Activated T-cell treated with anti-CD3 and anti-CD28 coated beads, Interleukin-2, amount 50 U/mL, for 72 hours (primary cell): ENCODE measurements around the gene FBXO34. TPM values are rescaled to one million over a fixed set of nuclear protein-coding genes. Genes with fewer than 3 reads are reported as not detected.
A peak's percentile ranks its signal among the peaks of the same experiment; 100 is the strongest.
"Not testable (repeated sequence)": the region's sequence is repeated elsewhere in the genome, so short reads cannot be mapped to it uniquely, and the experiment has no call there.

Experiments used
- ATAC-seq, 2 donors: fragments of 150-1000 bp; cut with Tn5 transposase; replicated peaks in 1 of 2; 2 replicates each; pipeline ENCODE4 v1.10.0; 2021; ENCODE audit warnings: moderate library complexity in 2 of 2, mild to moderate bottlenecking in 1 of 2
- DNase-seq, 2 donors: peaks; one replicate each; pipeline ENCODE4 v3.0.0; 2021 to 2022; ENCODE audit warnings: mixed read lengths in 1 of 2
- H3K27ac Mint-ChIP-seq: one replicate; pipeline ENCODE4 v1.8.0; 2022; ENCODE audit warnings: mild to moderate bottlenecking, moderate library complexity, mixed read lengths
- H3K27me3 Mint-ChIP-seq: one replicate; pipeline ENCODE4 v1.8.0; 2022; ENCODE audit warnings: low read depth, mixed read lengths
- H3K36me3 Mint-ChIP-seq, 2 donors: one replicate each; pipeline ENCODE4 v1.8.0; 2022; ENCODE audit warnings: mixed read lengths in 2 of 2, mild to moderate bottlenecking in 1 of 2; ENCODE audit not compliant: insufficient read depth in 2 of 2
- H3K4me1 Mint-ChIP-seq: one replicate; pipeline ENCODE4 v1.8.0; 2022; ENCODE audit warnings: low read depth, mixed read lengths
- H3K4me3 Mint-ChIP-seq, 2 donors: one replicate each; pipeline ENCODE4 v1.8.0; 2022; ENCODE audit warnings: mild to moderate bottlenecking in 2 of 2, mixed read lengths in 2 of 2, moderate library complexity in 2 of 2
- H3K9me3 Mint-ChIP-seq, 2 donors: one replicate each; pipeline ENCODE4 v1.8.0; 2022; ENCODE audit warnings: mixed read lengths in 2 of 2
- total RNA-seq, 2 donors: library from RNA; stranded (reverse); gene quantifications; one replicate each; pipeline ENCODE4 v1.2.3, GENCODE V29; 2022

The FBXO34 gene
- total RNA-seq, 2 donors from 2014 or later: 28.8 to 29.9 TPM

DNA sequence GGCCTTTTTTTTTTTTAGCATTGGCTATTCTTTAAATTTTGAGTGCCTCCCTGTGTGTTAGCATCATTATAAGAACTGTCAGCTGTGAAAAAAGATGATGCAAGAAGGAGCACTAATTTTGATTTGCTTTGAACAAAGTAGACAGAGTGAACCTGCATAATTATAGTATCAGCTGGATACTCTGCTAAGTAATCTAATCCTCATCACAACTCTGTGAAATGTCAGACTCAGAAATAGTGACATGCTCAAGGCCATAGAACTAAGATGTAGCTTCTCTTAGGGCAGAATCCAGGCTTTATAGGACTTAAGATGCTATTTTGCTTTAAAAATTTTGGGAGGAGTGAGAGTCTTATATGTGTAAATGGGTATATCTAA is 31.9 kb downstream of the FBXO34 start:
- H3K4me1 Mint-ChIP-seq: peaks cover 72% of the 10 kb centered on the region
- peak overlapping the region in 1 of 2 donors; percentile 18 for H3K4me3 Mint-ChIP-seq
- H3K27me3 Mint-ChIP-seq: no peaks in the 10 kb centered on the region
- H3K27ac Mint-ChIP-seq: peak overlapping the region; percentile 77
- H3K36me3 Mint-ChIP-seq: peaks cover 0 to 11% of the 10 kb centered on the region in 2 donors
- DNase-seq (no peak), ATAC-seq (no peak)
- H3K9me3 Mint-ChIP-seq: no peaks in the 10 kb centered on the region

DNA sequence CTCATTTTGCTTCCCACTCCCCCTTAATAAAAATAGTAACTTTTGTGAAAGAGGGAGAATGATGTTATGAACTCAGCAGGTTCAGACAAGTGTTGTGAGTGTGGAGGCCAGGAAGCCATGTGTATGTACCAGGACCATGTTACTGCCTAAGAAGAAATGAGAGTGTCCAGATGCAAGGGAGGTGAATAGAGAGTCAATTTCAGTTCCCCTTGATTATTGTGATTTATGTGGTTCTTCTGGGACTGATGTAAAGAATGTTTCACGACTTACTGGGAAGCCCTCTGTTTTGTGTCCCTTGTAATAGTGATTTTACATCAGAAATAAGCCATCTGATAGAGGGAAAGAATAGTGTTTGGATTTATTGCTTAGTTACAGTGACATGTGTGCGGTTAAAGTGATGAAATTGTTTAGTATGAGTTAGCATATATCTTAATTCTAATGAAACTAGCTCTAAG is 32.5 kb downstream of the FBXO34 start:
- DNase-seq: no peak
- H3K27me3 Mint-ChIP-seq: no peaks in the 10 kb centered on the region
- H3K9me3 Mint-ChIP-seq: no peaks in the 10 kb centered on the region
- H3K4me1 Mint-ChIP-seq: peaks cover 71% of the 10 kb centered on the region
- peak overlapping the region; percentile 76 for H3K27ac Mint-ChIP-seq
- peak overlapping the region in 1 of 2 donors; percentile 7 for H3K4me3 Mint-ChIP-seq
- peaks cover 0 to 6% of the 10 kb centered on the region in 2 donors for H3K36me3 Mint-ChIP-seq
- ATAC-seq: peak; percentile 22 to 35

DNA sequence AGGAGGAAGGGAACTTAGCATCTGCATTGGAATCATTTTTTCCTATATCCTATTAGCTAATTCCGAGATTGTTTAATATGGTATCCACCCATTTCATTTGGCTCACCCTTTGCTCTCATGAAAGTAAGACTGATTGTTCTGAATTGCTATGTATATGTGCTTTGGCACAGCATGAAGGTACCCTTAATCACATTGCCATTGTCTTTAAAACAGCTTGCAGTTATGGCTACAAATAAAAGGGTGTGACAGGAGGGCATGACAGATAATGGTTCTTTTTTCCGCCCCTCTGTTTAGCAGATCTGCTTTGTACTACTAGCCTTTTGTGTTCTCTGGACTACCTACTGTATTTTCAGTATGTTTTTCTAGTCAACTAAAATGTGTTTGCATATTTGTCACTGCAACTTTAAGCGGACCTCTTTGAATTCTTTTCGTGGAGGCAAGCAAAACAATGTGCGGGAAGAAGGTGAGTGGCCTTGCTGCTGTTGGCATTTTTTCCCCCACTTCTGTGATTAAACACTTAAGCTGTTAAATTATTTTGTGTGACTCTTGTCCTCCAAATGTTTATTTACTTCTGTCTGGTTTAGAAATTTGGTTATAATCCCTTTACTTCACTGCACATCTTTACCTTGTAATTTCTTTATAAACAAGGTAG is 35.8 kb downstream of the FBXO34 start:
- Mint-ChIP-seq H3K4me1 (peaks cover 47% of the 10 kb centered on the region), H3K4me3 (no peak overlapping the region), H3K27ac (no peak overlapping the region), H3K27me3 (no peaks in the 10 kb centered on the region), H3K36me3 (peaks cover 15 to 16% of the 10 kb centered on the region in 2 donors), H3K9me3 (peaks cover 7 to 12% of the 10 kb centered on the region in 2 donors)
- DNase-seq (no peak), ATAC-seq (no peak)

DNA sequence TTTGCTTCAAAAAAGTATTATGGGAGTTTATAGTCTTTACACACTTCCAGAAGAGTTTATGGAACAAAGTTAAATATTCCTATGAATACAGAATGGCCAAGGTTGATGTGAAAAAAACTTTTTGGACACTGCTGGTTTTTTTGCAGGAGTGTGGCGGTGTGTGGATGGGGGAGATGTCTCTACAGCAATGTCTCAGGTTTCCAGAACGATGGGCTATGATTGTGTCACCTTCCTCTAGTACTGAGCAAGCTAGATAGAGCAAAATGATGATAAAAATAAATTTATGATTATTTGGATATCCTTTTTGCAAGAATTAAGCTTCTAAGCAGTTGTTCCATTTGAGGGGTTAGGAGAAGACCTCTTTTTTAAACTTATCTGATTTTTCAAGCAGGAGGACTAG is 37.9 kb downstream of the FBXO34 start:
- Mint-ChIP-seq H3K4me1 (peaks cover 36% of the 10 kb centered on the region), H3K27me3 (no peaks in the 10 kb centered on the region), H3K36me3 (peaks cover 28% of the 10 kb centered on the region in 2 donors), H3K9me3 (peaks cover 16 to 19% of the 10 kb centered on the region in 2 donors), H3K27ac (no peak overlapping the region), H3K4me3 (no peak overlapping the region)
- no peak for ATAC-seq
- DNase-seq: no peak

DNA sequence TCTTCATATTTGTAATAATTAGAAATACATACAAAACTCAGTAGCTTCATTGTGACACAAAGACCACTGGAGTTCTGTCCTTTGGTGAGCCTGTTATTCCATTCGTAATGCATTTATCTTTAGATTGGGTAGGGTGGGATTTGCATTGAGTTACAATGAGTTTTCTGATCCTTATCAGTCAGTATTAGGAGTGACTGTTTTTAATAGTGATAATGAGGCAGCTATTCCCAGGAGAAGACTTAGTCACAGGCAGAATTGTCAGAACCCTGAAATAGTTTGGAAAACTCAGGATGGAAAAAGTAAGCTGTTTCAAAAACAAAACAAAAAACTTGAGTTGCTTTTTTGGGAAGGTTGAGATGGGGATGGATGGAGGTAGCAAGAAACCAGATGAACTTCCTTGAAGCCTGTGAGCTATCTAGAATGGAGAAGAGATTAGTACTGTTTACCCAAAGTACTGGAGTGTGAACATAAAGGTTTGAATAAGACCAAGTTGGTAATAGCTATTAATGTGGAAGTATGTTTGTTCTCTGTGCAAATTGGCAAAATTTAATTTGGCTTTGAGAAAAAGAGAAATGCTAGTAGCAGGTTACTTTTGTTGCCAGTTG is 38.6 kb downstream of the FBXO34 start:
- H3K4me1 Mint-ChIP-seq: peaks cover 36% of the 10 kb centered on the region
- H3K36me3 Mint-ChIP-seq: peaks cover 28 to 31% of the 10 kb centered on the region in 2 donors
- DNase-seq (no peak), ATAC-seq (no peak)
- H3K4me3 Mint-ChIP-seq: no peak overlapping the region
- no peak overlapping the region for H3K27ac Mint-ChIP-seq
- H3K27me3 Mint-ChIP-seq: no peaks in the 10 kb centered on the region
- peaks cover 18 to 22% of the 10 kb centered on the region in 2 donors for H3K9me3 Mint-ChIP-seq

DNA sequence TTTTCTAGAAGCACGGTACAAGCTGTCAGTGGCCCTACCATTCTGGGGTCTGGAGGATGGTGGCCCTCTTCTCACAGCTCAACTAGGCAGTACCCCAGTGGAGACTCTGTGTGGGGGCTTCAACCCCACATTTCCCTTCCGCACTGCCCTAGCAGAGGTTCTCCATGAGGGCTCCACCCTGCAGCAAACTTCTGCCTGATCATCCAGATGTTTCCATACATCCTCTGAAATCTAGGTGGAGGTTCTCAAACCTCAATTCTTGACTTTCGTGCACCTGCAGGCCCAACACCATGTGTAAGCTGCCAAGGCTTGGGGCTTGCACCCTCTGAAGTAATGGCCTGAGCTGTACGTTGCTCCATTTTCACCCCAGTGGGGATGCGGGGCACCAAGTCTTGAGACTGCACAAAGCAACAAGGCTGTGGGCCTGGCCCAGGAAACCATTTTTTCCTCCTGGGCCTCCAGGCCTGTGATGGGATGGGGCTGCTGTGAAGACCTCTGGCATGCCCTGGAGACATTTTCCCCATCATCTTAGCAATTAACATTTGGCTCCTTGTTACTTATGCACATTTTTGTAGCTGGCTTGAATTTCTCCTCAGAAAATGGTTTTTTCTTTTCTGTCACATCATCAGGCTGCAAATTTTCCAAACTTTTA is 41.3 kb downstream of the FBXO34 start:
- Mint-ChIP-seq H3K36me3 (peaks cover 38 to 43% of the 10 kb centered on the region in 2 donors), H3K4me1 (peaks cover 22% of the 10 kb centered on the region), H3K9me3 (peaks cover 27% of the 10 kb centered on the region in 2 donors)
- DNase-seq, ATAC-seq, H3K27ac Mint-ChIP-seq, H3K4me3 Mint-ChIP-seq, H3K27me3 Mint-ChIP-seq: not testable (repeated sequence)

DNA sequence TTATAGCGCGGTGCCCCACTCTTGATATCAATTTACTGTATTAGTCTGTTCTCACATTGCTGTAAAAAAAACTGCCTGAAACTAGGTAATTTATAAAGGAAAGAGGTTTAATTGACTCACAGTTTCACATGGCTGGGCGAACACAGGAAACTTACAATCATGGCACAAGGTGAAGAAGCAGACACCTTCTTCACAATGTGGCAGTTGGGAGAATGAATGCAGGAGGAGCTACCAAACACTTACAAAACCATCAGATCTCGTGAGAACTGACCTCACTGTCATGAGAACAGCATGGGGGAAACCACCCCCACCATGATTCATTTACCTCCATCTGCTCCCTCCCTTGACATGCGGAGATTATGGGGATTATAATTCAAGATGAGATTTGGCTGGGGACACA is 42.3 kb downstream of the FBXO34 start:
- peaks cover 14% of the 10 kb centered on the region for H3K4me1 Mint-ChIP-seq
- peak overlapping the region; percentile 47 for H3K27ac Mint-ChIP-seq
- H3K4me3 Mint-ChIP-seq: no peak overlapping the region
- DNase-seq (no peak), ATAC-seq (no peak)
- no peaks in the 10 kb centered on the region for H3K27me3 Mint-ChIP-seq
- H3K36me3 Mint-ChIP-seq: peaks cover 38 to 43% of the 10 kb centered on the region in 2 donors
- peaks cover 27% of the 10 kb centered on the region in 2 donors for H3K9me3 Mint-ChIP-seq

DNA sequence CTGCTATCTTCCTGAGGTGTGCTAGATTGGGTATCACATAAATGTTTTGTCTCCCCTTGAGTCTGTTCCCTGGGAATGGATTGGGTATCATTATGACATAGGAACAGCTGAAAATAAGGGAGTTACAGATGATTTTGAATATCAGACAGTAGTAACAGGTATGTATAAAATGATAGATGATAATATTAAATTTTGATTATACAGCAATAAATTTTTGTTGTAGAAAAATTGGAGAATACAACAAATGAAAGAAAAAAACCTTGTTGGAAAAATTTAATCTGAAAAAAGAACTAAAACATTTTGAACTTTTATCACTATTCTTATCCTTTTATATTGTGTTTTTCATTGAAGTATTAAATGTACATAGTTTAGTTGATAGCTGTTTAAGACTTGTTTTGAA is 43.2 kb downstream of the FBXO34 start:
- peaks cover 40 to 45% of the 10 kb centered on the region in 2 donors for H3K36me3 Mint-ChIP-seq
- no peak overlapping the region for H3K27ac Mint-ChIP-seq
- no peak for DNase-seq
- H3K9me3 Mint-ChIP-seq: peaks cover 27% of the 10 kb centered on the region in 2 donors
- no peaks in the 10 kb centered on the region for H3K27me3 Mint-ChIP-seq
- ATAC-seq: no peak
- H3K4me1 Mint-ChIP-seq: peaks cover 13% of the 10 kb centered on the region
- H3K4me3 Mint-ChIP-seq: no peak overlapping the region

DNA sequence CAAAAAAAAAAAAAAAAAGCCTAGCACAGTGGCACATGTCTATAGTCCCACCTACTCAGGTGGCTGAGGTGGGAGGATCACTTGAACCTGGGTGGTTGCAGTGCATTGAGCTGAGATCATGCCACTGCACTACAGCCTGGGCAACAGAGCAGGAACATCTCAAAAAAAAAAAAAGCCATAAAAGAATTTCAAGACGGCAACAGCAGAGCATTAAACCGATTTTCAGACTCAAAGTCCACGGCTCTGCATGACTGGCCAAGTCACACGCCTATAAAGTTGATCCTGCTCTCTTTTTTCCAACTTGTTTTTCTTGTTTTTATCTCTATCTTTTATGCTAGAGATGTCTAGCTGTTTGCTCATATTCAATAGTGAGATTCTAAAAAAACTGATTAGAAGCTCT is 45.3 kb downstream of the FBXO34 start:
- DNase-seq (no peak), ATAC-seq (no peak)
- H3K27ac Mint-ChIP-seq: no peak overlapping the region
- no peak overlapping the region for H3K4me3 Mint-ChIP-seq
- peaks cover 14 to 20% of the 10 kb centered on the region in 2 donors for H3K9me3 Mint-ChIP-seq
- H3K4me1 Mint-ChIP-seq: peaks cover 9% of the 10 kb centered on the region
- peaks cover 24 to 29% of the 10 kb centered on the region in 2 donors for H3K36me3 Mint-ChIP-seq
- H3K27me3 Mint-ChIP-seq: no peaks in the 10 kb centered on the region

DNA sequence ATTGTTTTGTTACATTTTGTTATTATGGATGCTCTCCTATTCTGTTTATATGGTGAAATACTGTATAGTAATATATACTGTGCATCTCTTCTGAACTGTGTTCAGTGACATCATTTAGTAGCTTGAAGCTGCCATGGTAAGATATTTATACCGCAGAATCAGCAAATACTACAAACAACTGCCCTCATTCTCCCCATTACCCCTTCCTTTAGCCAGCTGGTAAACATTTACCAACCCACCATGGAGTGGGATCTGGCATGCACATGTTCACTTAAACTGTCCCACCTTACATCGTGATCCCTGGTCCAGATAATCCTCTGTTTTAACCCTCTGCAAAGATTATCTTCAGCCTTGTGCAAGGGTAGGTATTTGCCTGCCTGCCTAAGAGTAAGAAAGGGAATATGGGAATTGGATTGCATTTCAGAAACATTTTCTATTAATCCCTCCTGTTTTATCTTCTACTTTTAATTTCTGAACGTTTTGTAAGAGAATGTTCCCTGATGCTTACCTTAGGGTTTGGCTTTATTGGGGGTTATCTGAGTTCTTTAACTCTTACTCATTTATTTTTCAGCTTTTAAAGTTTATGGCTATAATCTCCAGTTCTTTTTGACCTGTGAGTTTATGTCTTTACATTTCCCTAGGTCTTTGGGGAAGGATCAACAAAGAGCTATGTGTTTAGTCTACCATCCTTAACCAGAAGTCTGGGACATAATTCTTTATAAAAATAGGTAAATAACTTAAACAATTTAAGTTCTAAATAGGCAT is 46.5 kb downstream of the FBXO34 start:
- Mint-ChIP-seq H3K36me3 (peaks cover 22 to 24% of the 10 kb centered on the region in 2 donors), H3K27me3 (no peaks in the 10 kb centered on the region), H3K9me3 (peaks cover 14 to 20% of the 10 kb centered on the region in 2 donors), H3K4me3 (no peak overlapping the region), H3K27ac (no peak overlapping the region), H3K4me1 (peaks cover 9% of the 10 kb centered on the region)
- DNase-seq (no peak), ATAC-seq (no peak)

DNA sequence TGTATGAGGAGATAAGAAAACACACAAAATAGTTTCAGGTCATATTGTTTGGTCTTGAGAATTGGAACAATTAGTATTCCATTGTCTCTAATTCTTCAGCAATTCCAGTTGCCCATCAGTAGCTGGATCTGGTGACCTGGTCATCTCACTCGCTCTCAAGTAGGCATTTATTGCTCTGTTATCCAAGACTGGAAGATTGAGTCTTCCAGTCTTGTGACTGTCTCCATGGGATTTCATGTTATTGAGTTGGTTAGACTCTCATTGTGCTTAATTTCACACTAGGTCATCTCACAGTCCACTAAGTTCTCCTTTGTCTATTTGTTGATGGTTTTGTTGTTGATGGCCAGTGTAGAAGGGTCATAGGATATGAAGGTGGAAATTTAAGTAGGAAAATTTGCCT is 47.5 kb downstream of the FBXO34 start:
- H3K36me3 Mint-ChIP-seq: peaks cover 13 to 16% of the 10 kb centered on the region in 2 donors
- no peak overlapping the region for H3K4me3 Mint-ChIP-seq
- no peak for DNase-seq
- H3K4me1 Mint-ChIP-seq: peaks cover under 1% of the 10 kb centered on the region
- ATAC-seq: no peak
- no peaks in the 10 kb centered on the region for H3K27me3 Mint-ChIP-seq
- peaks cover 7 to 12% of the 10 kb centered on the region in 2 donors for H3K9me3 Mint-ChIP-seq
- H3K27ac Mint-ChIP-seq: no peak overlapping the region

DNA sequence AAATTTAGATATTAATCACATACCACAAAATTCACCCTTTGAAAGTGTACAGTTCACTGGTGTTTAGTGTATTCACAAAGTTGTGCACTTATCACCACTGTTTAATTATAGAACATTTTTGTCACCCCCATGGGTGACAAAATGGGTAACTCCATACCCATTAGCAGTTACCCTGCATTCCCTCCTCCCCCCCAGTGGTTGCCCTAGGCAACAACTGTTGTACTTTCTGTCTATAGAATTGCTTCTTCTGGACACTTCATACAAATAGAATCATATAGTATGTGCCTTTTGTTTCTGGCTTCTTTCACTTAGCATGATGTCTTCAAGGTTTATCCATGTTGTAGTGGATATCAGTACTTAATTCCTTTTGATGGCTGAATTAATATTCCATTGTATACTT is 52.7 kb downstream of the FBXO34 start:
- Mint-ChIP-seq H3K4me1 (peaks cover 26% of the 10 kb centered on the region), H3K36me3 (peaks cover under 1% of the 10 kb centered on the region in 2 donors), H3K9me3 (no peaks in the 10 kb centered on the region), H3K27me3 (no peaks in the 10 kb centered on the region), H3K4me3 (no peak overlapping the region), H3K27ac (no peak overlapping the region)
- ATAC-seq: no peak
- DNase-seq: no peak

DNA sequence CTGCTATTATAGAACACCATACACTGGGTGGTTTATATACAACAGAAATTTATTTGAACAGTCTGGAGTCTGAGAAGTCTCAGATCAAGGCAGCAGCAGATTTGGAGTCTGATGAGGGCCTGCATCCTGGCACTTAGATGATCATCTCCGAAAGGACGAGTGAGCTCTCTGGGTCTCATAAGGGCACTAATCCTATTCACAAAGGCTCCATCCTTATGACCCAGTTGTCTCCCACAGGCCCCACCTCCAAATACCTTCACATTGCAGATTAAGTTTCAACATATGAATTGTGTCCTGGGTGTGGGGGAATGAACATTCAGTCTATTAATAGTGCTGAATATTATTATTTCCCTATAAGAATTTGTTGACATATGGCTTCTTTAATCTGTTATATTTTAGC is 53.6 kb downstream of the FBXO34 start:
- Mint-ChIP-seq H3K4me3 (no peak overlapping the region), H3K27ac (no peak overlapping the region), H3K4me1 (peaks cover 33% of the 10 kb centered on the region), H3K9me3 (no peaks in the 10 kb centered on the region), H3K27me3 (no peaks in the 10 kb centered on the region), H3K36me3 (no peaks in the 10 kb centered on the region)
- DNase-seq (no peak), ATAC-seq (no peak)
